SH-SY5Y (cell line): ENCODE data around the gene GREB1.

Experiments
- GATA2 ChIP-seq: IDR thresholded peaks from 2 replicates; pipeline ENCODE4 v1.6.1; 2011; ENCODE audit warnings: mild to moderate bottlenecking, low read depth, low read length
- GATA3 ChIP-seq: IDR thresholded peaks from 2 replicates; pipeline ENCODE4 v1.6.1; 2011; ENCODE audit warnings: low read depth, mild to moderate bottlenecking, low read length, moderate library complexity

GRCh38 chr2:11533278-11534070, at the start of gene GREB1:
- TF ChIP-seq GATA3 (no peak), GATA2 (no peak)
